Suppressor macrophage treated with lipopolysaccharide for 4 hours (primary cell): ENCODE measurements around the gene ELAVL3.

Source experiments
- DNase-seq: peaks from one replicate; pipeline ENCODE4 v3.0.0-alpha.2; 2020

The ELAVL3 gene

GRCh38 chr19:11405846-11406643, 74.8 kb downstream of the ELAVL3 start:
- DNase-seq = no peak

GRCh38 chr19:11404588-11405222, 76.1 kb downstream of the ELAVL3 start:
- no peak for DNase-seq

GRCh38 chr19:11401808-11402543, 78.9 kb downstream of the ELAVL3 start:
- no peak for DNase-seq
